Stimulated activated naive CD4-positive, alpha-beta T cell (primary cell): ENCODE results near the gene NELL2.
A peak's percentile ranks its signal among the peaks of the same experiment; 100 is the strongest.
"Not testable (repeated sequence)": the region's sequence is repeated elsewhere in the genome, so short reads cannot be mapped to it uniquely, and the experiment has no call there.

Experiments
- DNase-seq, 6 experiments: peaks; one replicate each; lab custom pipeline; 2025; lab: John Stamatoyannopoulos, UW

NELL2 gene

GRCh38 chr12:44875954-44876543 lies at the start of gene NELL2:
Gene NELL2, minus strand, starts transcription at chr12:44876315. Its CDS starts 446 bp downstream, at chr12:44875869.
- peak; percentile 21 to 71 (median 64) for DNase-seq

GRCh38 chr12:44921736-44922135 lies 45.6 kb upstream of the NELL2 start:
- no peak for DNase-seq

GRCh38 chr12:44917141-44917540 lies 41.0 kb upstream of the NELL2 start:
- no peak for DNase-seq

GRCh38 chr12:44915958-44916357 lies 39.8 kb upstream of the NELL2 start:
- DNase-seq, result no peak

GRCh38 chr12:44904321-44904720 lies 28.2 kb upstream of the NELL2 start:
- DNase-seq, result no peak

- not testable (repeated sequence) for DNase-seq
These were observed 22.0 kb upstream of the NELL2 start for GRCh38 chr12:44898108-44898507.

- no peak for DNase-seq
These were observed 13.8 kb upstream of the NELL2 start for GRCh38 chr12:44889926-44890325.

- DNase-seq, result no peak
These were observed 13.0 kb upstream of the NELL2 start for GRCh38 chr12:44889162-44889561.

GRCh38 chr12:44885902-44886301 lies 9.8 kb upstream of the NELL2 start:
- no peak for DNase-seq

- no peak for DNase-seq
These were observed 5.1 kb upstream of the NELL2 start for GRCh38 chr12:44881197-44881596.

- DNase-seq, result peak; percentile 16 to 64 (median 38)
These were observed 662 bp upstream of the NELL2 start for GRCh38 chr12:44876544-44877410.

- peak in 4 of 6 experiments; percentile 10 to 40 (median 24) for DNase-seq
These were observed 630 bp downstream of the NELL2 start for GRCh38 chr12:44875417-44875953.

- peak in 4 of 6 experiments; percentile 10 to 40 (median 24) for DNase-seq
These were observed 1.1 kb downstream of the NELL2 start for GRCh38 chr12:44874981-44875416.

- DNase-seq, result peak in 2 of 6 experiments; percentile 33 to 60
These were observed 2.2 kb downstream of the NELL2 start for GRCh38 chr12:44873898-44874297.

- DNase-seq, result no peak
These were observed 6.6 kb downstream of the NELL2 start for GRCh38 chr12:44869503-44869902.

- DNase-seq, result peak in 3 of 6 experiments; percentile 66 to 69 (median 67)
These were observed 12.2 kb downstream of the NELL2 start for GRCh38 chr12:44863867-44864266.

- DNase-seq, result no peak
These were observed 16.0 kb downstream of the NELL2 start for GRCh38 chr12:44859998-44860689.

- no peak for DNase-seq
These were observed 17.8 kb downstream of the NELL2 start for GRCh38 chr12:44858226-44858855.

- no peak for DNase-seq
These were observed 23.6 kb downstream of the NELL2 start for GRCh38 chr12:44852483-44852882.

- DNase-seq, result no peak
These were observed 24.5 kb downstream of the NELL2 start for GRCh38 chr12:44851586-44851985.

- no peak for DNase-seq
These were observed 27.4 kb downstream of the NELL2 start for GRCh38 chr12:44848703-44849085.
